HG02840 (cell line): ENCODE measurements around the gene FOXQ1.
"Not testable (repeated sequence)": the region's sequence is repeated elsewhere in the genome, so short reads cannot be mapped to it uniquely, and the experiment has no call there.

Experiments
- ATAC-seq: cut with Tn5 transposase; IDR thresholded peaks from one replicate; pipeline ENCODE4 v1.9.1; 2021; ENCODE audit warnings: mild to moderate bottlenecking, moderate library complexity, moderate number of reproducible peaks; ENCODE audit not compliant: unreplicated experiment, low FRiP score

FOXQ1 gene

GRCh38 chr6:1351381-1352008, 39.6 kb downstream of the FOXQ1 start:
- ATAC-seq, result no peak

- ATAC-seq, result not testable (repeated sequence)
Observed at GRCh38 chr6:1355068-1355467, 43.2 kb downstream of the FOXQ1 start.

- ATAC-seq, result not testable (repeated sequence)
Observed at GRCh38 chr6:1361717-1362116, 49.8 kb downstream of the FOXQ1 start.

- ATAC-seq, result no peak
Observed at GRCh38 chr6:1362643-1363042, 50.7 kb downstream of the FOXQ1 start.

GRCh38 chr6:1363298-1363697, 51.4 kb downstream of the FOXQ1 start:
- no peak for ATAC-seq

- ATAC-seq, result no peak
Observed at GRCh38 chr6:1363729-1364572, 52.1 kb downstream of the FOXQ1 start.
